GM23338 (cell line): ENCODE measurements around the gene LDLR. TPM values are rescaled to one million over a fixed set of nuclear protein-coding genes. Genes with fewer than 3 reads are reported as not detected.

Experiments
- ATAC-seq: fragments of 200-7000 bp; cut with Tn5 transposase; 3 replicates; pipeline ENCODE4 v1.9.1; 2020
- DNase-seq: peaks from one replicate; pipeline ENCODE4 v3.0.0-alpha.2; 2015; ENCODE audit warnings: low spot score
- H2AFZ ChIP-seq: fragments of 200-600 bp; sonication (generic); 2 replicates; pipeline ENCODE4 v1.8.0; 2016; ENCODE audit warnings: antibody characterized with exemption, mild to moderate bottlenecking, moderate library complexity
- H3F3A ChIP-seq: fragments of 200-600 bp; sonication (generic); replicated peaks from 2 replicates; pipeline ENCODE4 v1.8.0; 2017; ENCODE audit warnings: antibody characterized with exemption, mixed run types, low read depth
- H3K27ac ChIP-seq: fragments of 200-600 bp; sonication (generic); 2 replicates; pipeline ENCODE4 v1.6.1; 2016; ENCODE audit warnings: low read depth
- H3K27me3 ChIP-seq: fragments of 200-600 bp; sonication (generic); 2 replicates; pipeline ENCODE4 v1.8.0; 2016; ENCODE audit warnings: mild to moderate bottlenecking, mixed run types, moderate library complexity; ENCODE audit not compliant: insufficient read depth
- H3K36me3 ChIP-seq: fragments of 200-600 bp; sonication (generic); 2 replicates; pipeline ENCODE4 v1.8.0; 2016; ENCODE audit warnings: mild to moderate bottlenecking; ENCODE audit not compliant: insufficient read depth
- H3K4me1 ChIP-seq: fragments of 200-600 bp; sonication (generic); 2 replicates; pipeline ENCODE4 v1.8.0; 2016; ENCODE audit warnings: mild to moderate bottlenecking, moderate library complexity; ENCODE audit not compliant: insufficient read depth
- H3K4me2 ChIP-seq: fragments of 200-600 bp; sonication (generic); 2 replicates; pipeline ENCODE4 v1.7.1; 2017; ENCODE audit warnings: mixed run types
- H3K4me3 ChIP-seq: fragments of 200-600 bp; sonication (generic); 2 replicates; pipeline ENCODE4 v1.6.1; 2016; ENCODE audit warnings: mixed run types
- H3K79me2 ChIP-seq: fragments of 200-600 bp; sonication (generic); replicated peaks from 2 replicates; pipeline ENCODE4 v1.8.0; 2017; ENCODE audit warnings: mild to moderate bottlenecking; ENCODE audit not compliant: insufficient read depth
- H3K9me2 ChIP-seq: fragments of 200-600 bp; sonication (generic); 2 replicates; pipeline ENCODE4 v1.8.0; 2017; ENCODE audit not compliant: insufficient read depth
- H4K20me1 ChIP-seq: fragments of 200-600 bp; sonication (generic); replicated peaks from 2 replicates; pipeline ENCODE4 v1.8.0; 2017; ENCODE audit warnings: mild to moderate bottlenecking; ENCODE audit not compliant: insufficient read depth
- H3K27ac Mint-ChIP-seq: 2 replicates; pipeline ENCODE4 v1.8.0; 2020; ENCODE audit warnings: inconsistent platforms, mild to moderate bottlenecking, moderate library complexity, mixed read lengths
- H3K27me3 Mint-ChIP-seq: 3 replicates; pipeline ENCODE4 v1.8.0; 2022; ENCODE audit warnings: low read depth, mild to moderate bottlenecking, moderate library complexity, mixed read lengths, inconsistent platforms; ENCODE audit not compliant: insufficient read depth, poor library complexity
- H3K36me3 Mint-ChIP-seq: 3 replicates; pipeline ENCODE4 v1.8.0; 2021; ENCODE audit warnings: low read depth, mild to moderate bottlenecking, inconsistent platforms, moderate library complexity, mixed read lengths
- H3K4me1 Mint-ChIP-seq: 3 replicates; pipeline ENCODE4 v1.8.0; 2020; ENCODE audit warnings: mild to moderate bottlenecking, inconsistent platforms, mixed read lengths
- H3K4me3 Mint-ChIP-seq: 3 replicates; pipeline ENCODE4 v1.8.0; 2021; ENCODE audit warnings: moderate library complexity, mild to moderate bottlenecking, inconsistent platforms, mixed read lengths
- H3K9me3 Mint-ChIP-seq: 3 replicates; pipeline ENCODE4 v1.8.0; 2020; ENCODE audit warnings: moderate library complexity, mild to moderate bottlenecking, inconsistent platforms, mixed read lengths
- CREB1 ChIP-seq: fragments of 250-450 bp; sonication (Bioruptor Pico); IDR thresholded peaks from 2 replicates; pipeline ENCODE4 v1.5.0; 2020; ENCODE audit warnings: low read depth, mild to moderate bottlenecking, moderate library complexity
- ETS1 ChIP-seq: IDR thresholded peaks from 2 replicates; pipeline ENCODE4 v1.6.1; 2016; ENCODE audit warnings: antibody characterized with exemption
- EZH2 ChIP-seq: fragments of 200-600 bp; sonication (generic); IDR thresholded peaks from one replicate; pipeline ENCODE4 v1.8.0; 2017; ENCODE audit warnings: antibody characterized with exemption, mild to moderate bottlenecking, low read depth; ENCODE audit not compliant: unreplicated experiment
- EZH2phosphoT487 ChIP-seq: fragments of 200-600 bp; sonication (generic); IDR thresholded peaks from one replicate; pipeline ENCODE4 v1.8.1; 2018; ENCODE audit warnings: antibody characterized with exemption; ENCODE audit not compliant: unreplicated experiment
- JUNB ChIP-seq: IDR thresholded peaks from one replicate; pipeline ENCODE4 v1.6.1; 2016; ENCODE audit warnings: antibody characterized with exemption; ENCODE audit not compliant: unreplicated experiment
- NANOG ChIP-seq: IDR thresholded peaks from 2 replicates; pipeline ENCODE4 v1.6.1; 2016; ENCODE audit warnings: antibody characterized with exemption, borderline replicate concordance
- POLR2AphosphoS5 ChIP-seq: IDR thresholded peaks from 2 replicates; pipeline ENCODE4 v1.6.1; 2016; ENCODE audit warnings: antibody characterized with exemption, low read depth
- STAT1 ChIP-seq: IDR thresholded peaks from one replicate; pipeline ENCODE4 v1.6.1; 2016; ENCODE audit warnings: antibody characterized with exemption; ENCODE audit not compliant: unreplicated experiment
- ZNF114 ChIP-seq: fragments of 250-450 bp; sonication (Bioruptor Pico); IDR thresholded peaks from 2 replicates; pipeline ENCODE4 v1.5.0; 2020; ENCODE audit warnings: mild to moderate bottlenecking, moderate library complexity
- polyA plus RNA-seq: library from polyadenylated mRNA; unstranded; fragments of >200 nt; fragmentation: Nextera tagmentation; extraction: Ambion mirVana; gene quantifications from 2 replicates; pipeline ENCODE4 v1.2.1, GENCODE V29; 2016
- total RNA-seq: library from RNA; depleted of rRNA; stranded (reverse); fragments of >200 nt; shearing (Covaris generic); gene quantifications from 2 replicates; pipeline ENCODE4 v1.2.3, GENCODE V29; 2014
- TF ChIP-seq, protein P1 (sequence below): IDR thresholded peaks from one replicate; pipeline ENCODE4 v1.6.1; 2018; ENCODE audit warnings: antibody characterized with exemption; ENCODE audit not compliant: unreplicated experiment
- TF ChIP-seq, protein P2 (sequence below): fragments of 250-450 bp; sonication (Bioruptor Pico); IDR thresholded peaks from 2 replicates; pipeline ENCODE4 v1.5.0; 2020; ENCODE audit warnings: mild to moderate bottlenecking, moderate library complexity

LDLR gene
- total and polyA plus RNA-seq, 2 experiments from 2014 or later, result 57.6 to 180 TPM

- Histone ChIP-seq H3K4me1 (no peaks in the 10 kb centered on the region), H3K4me2 (no peak overlapping the region), H3K27me3 (no peaks in the 10 kb centered on the region), H3K27ac (no peak overlapping the region), H4K20me1 (no peaks in the 10 kb centered on the region; the same call in none of the 2 replicates), H3K9me2 (no peaks in the 10 kb centered on the region), H3K4me3 (no peak overlapping the region), H3K79me2 (no peaks in the 10 kb centered on the region), H2AFZ (no peak overlapping the region), H3F3A (no peaks in the 10 kb centered on the region), H3K36me3 (peaks cover 5% of the 10 kb centered on the region; the same call in 1 of the 2 replicates)
- ATAC-seq (no peak), DNase-seq (no peak)
- no peaks in the 10 kb centered on the region for H3K27me3 Mint-ChIP-seq
- H3K9me3 Mint-ChIP-seq, result no peaks in the 10 kb centered on the region
- peaks cover 43% of the 10 kb centered on the region for H3K36me3 Mint-ChIP-seq
- H3K4me1 Mint-ChIP-seq, result no peaks in the 10 kb centered on the region
- no peak overlapping the region for H3K4me3 Mint-ChIP-seq
- no peak overlapping the region for H3K27ac Mint-ChIP-seq
- no peak for TF ChIP-seq NANOG
- no peak for TF ChIP-seq CREB1 (CRISPR knock-in tag)
- no peak for TF ChIP-seq STAT1
- no peak for TF ChIP-seq EZH2phosphoT487
- TF ChIP-seq ZNF114, result no peak
- no peak for TF ChIP-seq POLR2AphosphoS5
- TF ChIP-seq ETS1, result no peak
- TF ChIP-seq JUNB, result no peak
Measured at GRCh38 chr19:11174336-11174735, 85.1 kb downstream of the LDLR start.

DNA sequence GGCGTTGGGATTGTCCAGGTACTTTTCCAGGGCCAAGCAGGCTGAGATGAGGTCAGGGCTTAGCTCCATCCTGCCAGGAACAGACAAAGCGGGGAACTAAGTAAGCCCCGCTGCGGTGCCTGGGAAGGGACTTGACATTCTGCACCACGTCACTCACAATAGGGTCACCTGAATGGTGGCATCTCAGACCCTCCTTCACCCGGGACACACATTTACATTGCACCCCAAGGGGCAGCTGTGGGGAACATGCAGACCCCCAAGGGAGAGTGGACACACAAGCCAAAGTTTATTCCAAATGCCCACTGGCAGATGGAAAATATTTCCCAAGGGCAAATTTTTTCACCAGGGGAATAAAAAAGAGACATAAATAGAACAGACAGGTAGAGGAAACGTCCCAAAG, 86.7 kb downstream of the LDLR start:
- Mint-ChIP-seq H3K4me3 (no peak overlapping the region), H3K9me3 (no peaks in the 10 kb centered on the region), H3K36me3 (peaks cover 34% of the 10 kb centered on the region), H3K27ac (no peak overlapping the region), H3K27me3 (peaks cover 3% of the 10 kb centered on the region), H3K4me1 (no peaks in the 10 kb centered on the region)
- no peaks in the 10 kb centered on the region for H3K9me2 ChIP-seq
- H4K20me1 ChIP-seq, result no peaks in the 10 kb centered on the region; the same call in none of the 2 replicates
- H3K27me3 ChIP-seq, result no peaks in the 10 kb centered on the region
- no peak overlapping the region for H3K4me3 ChIP-seq
- H2AFZ ChIP-seq, result no peak overlapping the region
- H3F3A ChIP-seq, result no peaks in the 10 kb centered on the region
- H3K4me1 ChIP-seq, result no peaks in the 10 kb centered on the region; the same call in 1 of the 2 replicates
- no peak for ATAC-seq
- H3K27ac ChIP-seq, result no peak overlapping the region
- H3K4me2 ChIP-seq, result no peak overlapping the region
- H3K36me3 ChIP-seq, result peaks cover 5% of the 10 kb centered on the region; the same call in 1 of the 2 replicates
- H3K79me2 ChIP-seq, result no peaks in the 10 kb centered on the region
- no peak for DNase-seq
- TF ChIP-seq ETS1 (no peak), NANOG (no peak), EZH2 (no peak)
- TF ChIP-seq, protein P1, sequence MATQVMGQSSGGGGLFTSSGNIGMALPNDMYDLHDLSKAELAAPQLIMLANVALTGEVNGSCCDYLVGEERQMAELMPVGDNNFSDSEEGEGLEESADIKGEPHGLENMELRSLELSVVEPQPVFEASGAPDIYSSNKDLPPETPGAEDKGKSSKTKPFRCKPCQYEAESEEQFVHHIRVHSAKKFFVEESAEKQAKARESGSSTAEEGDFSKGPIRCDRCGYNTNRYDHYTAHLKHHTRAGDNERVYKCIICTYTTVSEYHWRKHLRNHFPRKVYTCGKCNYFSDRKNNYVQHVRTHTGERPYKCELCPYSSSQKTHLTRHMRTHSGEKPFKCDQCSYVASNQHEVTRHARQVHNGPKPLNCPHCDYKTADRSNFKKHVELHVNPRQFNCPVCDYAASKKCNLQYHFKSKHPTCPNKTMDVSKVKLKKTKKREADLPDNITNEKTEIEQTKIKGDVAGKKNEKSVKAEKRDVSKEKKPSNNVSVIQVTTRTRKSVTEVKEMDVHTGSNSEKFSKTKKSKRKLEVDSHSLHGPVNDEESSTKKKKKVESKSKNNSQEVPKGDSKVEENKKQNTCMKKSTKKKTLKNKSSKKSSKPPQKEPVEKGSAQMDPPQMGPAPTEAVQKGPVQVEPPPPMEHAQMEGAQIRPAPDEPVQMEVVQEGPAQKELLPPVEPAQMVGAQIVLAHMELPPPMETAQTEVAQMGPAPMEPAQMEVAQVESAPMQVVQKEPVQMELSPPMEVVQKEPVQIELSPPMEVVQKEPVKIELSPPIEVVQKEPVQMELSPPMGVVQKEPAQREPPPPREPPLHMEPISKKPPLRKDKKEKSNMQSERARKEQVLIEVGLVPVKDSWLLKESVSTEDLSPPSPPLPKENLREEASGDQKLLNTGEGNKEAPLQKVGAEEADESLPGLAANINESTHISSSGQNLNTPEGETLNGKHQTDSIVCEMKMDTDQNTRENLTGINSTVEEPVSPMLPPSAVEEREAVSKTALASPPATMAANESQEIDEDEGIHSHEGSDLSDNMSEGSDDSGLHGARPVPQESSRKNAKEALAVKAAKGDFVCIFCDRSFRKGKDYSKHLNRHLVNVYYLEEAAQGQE, result no peak
- TF ChIP-seq, protein P2, sequence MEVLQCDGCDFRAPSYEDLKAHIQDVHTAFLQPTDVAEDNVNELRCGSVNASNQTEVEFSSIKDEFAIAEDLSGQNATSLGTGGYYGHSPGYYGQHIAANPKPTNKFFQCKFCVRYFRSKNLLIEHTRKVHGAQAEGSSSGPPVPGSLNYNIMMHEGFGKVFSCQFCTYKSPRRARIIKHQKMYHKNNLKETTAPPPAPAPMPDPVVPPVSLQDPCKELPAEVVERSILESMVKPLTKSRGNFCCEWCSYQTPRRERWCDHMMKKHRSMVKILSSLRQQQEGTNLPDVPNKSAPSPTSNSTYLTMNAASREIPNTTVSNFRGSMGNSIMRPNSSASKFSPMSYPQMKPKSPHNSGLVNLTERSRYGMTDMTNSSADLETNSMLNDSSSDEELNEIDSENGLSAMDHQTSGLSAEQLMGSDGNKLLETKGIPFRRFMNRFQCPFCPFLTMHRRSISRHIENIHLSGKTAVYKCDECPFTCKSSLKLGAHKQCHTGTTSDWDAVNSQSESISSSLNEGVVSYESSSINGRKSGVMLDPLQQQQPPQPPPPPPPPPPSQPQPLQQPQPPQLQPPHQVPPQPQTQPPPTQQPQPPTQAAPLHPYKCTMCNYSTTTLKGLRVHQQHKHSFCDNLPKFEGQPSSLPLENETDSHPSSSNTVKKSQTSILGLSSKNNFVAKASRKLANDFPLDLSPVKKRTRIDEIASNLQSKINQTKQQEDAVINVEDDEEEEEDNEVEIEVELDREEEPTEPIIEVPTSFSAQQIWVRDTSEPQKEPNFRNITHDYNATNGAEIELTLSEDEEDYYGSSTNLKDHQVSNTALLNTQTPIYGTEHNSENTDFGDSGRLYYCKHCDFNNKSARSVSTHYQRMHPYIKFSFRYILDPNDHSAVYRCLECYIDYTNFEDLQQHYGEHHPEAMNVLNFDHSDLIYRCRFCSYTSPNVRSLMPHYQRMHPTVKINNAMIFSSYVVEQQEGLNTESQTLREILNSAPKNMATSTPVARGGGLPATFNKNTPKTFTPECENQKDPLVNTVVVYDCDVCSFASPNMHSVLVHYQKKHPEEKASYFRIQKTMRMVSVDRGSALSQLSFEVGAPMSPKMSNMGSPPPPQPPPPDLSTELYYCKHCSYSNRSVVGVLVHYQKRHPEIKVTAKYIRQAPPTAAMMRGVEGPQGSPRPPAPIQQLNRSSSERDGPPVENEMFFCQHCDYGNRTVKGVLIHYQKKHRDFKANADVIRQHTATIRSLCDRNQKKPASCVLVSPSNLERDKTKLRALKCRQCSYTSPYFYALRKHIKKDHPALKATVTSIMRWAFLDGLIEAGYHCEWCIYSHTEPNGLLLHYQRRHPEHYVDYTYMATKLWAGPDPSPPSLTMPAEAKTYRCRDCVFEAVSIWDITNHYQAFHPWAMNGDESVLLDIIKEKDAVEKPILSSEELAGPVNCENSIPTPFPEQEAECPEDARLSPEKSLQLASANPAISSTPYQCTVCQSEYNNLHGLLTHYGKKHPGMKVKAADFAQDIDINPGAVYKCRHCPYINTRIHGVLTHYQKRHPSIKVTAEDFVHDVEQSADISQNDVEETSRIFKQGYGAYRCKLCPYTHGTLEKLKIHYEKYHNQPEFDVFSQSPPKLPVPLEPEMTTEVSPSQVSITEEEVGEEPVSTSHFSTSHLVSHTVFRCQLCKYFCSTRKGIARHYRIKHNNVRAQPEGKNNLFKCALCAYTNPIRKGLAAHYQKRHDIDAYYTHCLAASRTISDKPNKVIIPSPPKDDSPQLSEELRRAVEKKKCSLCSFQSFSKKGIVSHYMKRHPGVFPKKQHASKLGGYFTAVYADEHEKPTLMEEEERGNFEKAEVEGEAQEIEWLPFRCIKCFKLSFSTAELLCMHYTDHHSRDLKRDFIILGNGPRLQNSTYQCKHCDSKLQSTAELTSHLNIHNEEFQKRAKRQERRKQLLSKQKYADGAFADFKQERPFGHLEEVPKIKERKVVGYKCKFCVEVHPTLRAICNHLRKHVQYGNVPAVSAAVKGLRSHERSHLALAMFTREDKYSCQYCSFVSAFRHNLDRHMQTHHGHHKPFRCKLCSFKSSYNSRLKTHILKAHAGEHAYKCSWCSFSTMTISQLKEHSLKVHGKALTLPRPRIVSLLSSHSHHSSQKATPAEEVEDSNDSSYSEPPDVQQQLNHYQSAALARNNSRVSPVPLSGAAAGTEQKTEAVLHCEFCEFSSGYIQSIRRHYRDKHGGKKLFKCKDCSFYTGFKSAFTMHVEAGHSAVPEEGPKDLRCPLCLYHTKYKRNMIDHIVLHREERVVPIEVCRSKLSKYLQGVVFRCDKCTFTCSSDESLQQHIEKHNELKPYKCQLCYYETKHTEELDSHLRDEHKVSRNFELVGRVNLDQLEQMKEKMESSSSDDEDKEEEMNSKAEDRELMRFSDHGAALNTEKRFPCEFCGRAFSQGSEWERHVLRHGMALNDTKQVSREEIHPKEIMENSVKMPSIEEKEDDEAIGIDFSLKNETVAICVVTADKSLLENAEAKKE (CRISPR knock-in tag), result no peak
